Stimulated activated CD4-positive, alpha-beta T cell treated with anti-CD3 and anti-CD28 coated beads, Interleukin-1b, Interleukin-23, amount 100 ng/mL, for 48 hours (primary cell): ENCODE measurements around the gene CRHR1.

Experiments used
- DNase-seq: peaks from one replicate; pipeline ENCODE4 v3.0.0-alpha.2; 2020

Gene CRHR1

GRCh38 chr17:45759761-45760160, 24.4 kb upstream of the CRHR1 start:
- no peak for DNase-seq

- no peak for DNase-seq
Observed at GRCh38 chr17:45761957-45762565, 22.1 kb upstream of the CRHR1 start.

- DNase-seq: no peak
Observed at GRCh38 chr17:45763182-45763581, 20.9 kb upstream of the CRHR1 start.

GRCh38 chr17:45764479-45764878, 19.6 kb upstream of the CRHR1 start:
- no peak for DNase-seq

- DNase-seq: no peak
Observed at GRCh38 chr17:45768000-45768399, 16.1 kb upstream of the CRHR1 start.

GRCh38 chr17:45770632-45771270, 13.4 kb upstream of the CRHR1 start:
- DNase-seq: no peak

- DNase-seq: no peak
Observed at GRCh38 chr17:45771271-45771959, 12.7 kb upstream of the CRHR1 start.

GRCh38 chr17:45775148-45775547, 9.0 kb upstream of the CRHR1 start:
- no peak for DNase-seq

GRCh38 chr17:45775576-45776011, 8.5 kb upstream of the CRHR1 start:
- no peak for DNase-seq

- DNase-seq: no peak
Observed at GRCh38 chr17:45776896-45777295, 7.2 kb upstream of the CRHR1 start.

- no peak for DNase-seq
Observed at GRCh38 chr17:45777388-45777787, 6.7 kb upstream of the CRHR1 start.

GRCh38 chr17:45780921-45781320, 3.2 kb upstream of the CRHR1 start:
- no peak for DNase-seq

GRCh38 chr17:45782889-45783592, 1.1 kb upstream of the CRHR1 start:
- DNase-seq: peak; percentile 37

GRCh38 chr17:45783593-45784292, 377 bp upstream of the CRHR1 start:
- DNase-seq: no peak

- DNase-seq: peak; percentile 25
Observed at GRCh38 chr17:45784741-45785479, 790 bp downstream of the CRHR1 start.

- DNase-seq: no peak
Observed at GRCh38 chr17:45785480-45786193, 1.5 kb downstream of the CRHR1 start.

- no peak for DNase-seq
Observed at GRCh38 chr17:45786349-45786748, 2.2 kb downstream of the CRHR1 start.

- DNase-seq: no peak
Observed at GRCh38 chr17:45787044-45787443, 2.9 kb downstream of the CRHR1 start.

- DNase-seq: no peak
Observed at GRCh38 chr17:45787656-45788055, 3.5 kb downstream of the CRHR1 start.

GRCh38 chr17:45788057-45788456, 3.9 kb downstream of the CRHR1 start:
- no peak for DNase-seq

- no peak for DNase-seq
Observed at GRCh38 chr17:45789874-45790273, 5.8 kb downstream of the CRHR1 start.
